Pulmonary artery endothelial cell (primary cell): ENCODE results near the gene ERRFI1. TPM values are rescaled to one million over a fixed set of nuclear protein-coding genes. Genes with fewer than 3 reads are reported as not detected.
A peak's percentile ranks its signal among the peaks of the same experiment; 100 is the strongest.

ENCODE experiments used
- DNase-seq: peaks from one replicate; pipeline ENCODE4 v3.0.0-alpha.2; 2011; ENCODE audit warnings: low read depth, low spot score
- total RNA-seq: library from RNA; depleted of rRNA; stranded (reverse); fragments of >200 nt; gene quantifications from 2 replicates; pipeline ENCODE4 v1.2.3, GENCODE V29; 2014

Gene ERRFI1
- total RNA-seq, 1 donor from 2014 or later, result 51.0 TPM

- no peak for DNase-seq
These were observed 21.9 kb downstream of the ERRFI1 start for GRCh38 chr1:8004113-8004802.

- DNase-seq, result no peak
These were observed 22.5 kb downstream of the ERRFI1 start for GRCh38 chr1:8003438-8004112.

GRCh38 chr1:8002921-8003320 lies 23.2 kb downstream of the ERRFI1 start:
- DNase-seq, result no peak

DNA sequence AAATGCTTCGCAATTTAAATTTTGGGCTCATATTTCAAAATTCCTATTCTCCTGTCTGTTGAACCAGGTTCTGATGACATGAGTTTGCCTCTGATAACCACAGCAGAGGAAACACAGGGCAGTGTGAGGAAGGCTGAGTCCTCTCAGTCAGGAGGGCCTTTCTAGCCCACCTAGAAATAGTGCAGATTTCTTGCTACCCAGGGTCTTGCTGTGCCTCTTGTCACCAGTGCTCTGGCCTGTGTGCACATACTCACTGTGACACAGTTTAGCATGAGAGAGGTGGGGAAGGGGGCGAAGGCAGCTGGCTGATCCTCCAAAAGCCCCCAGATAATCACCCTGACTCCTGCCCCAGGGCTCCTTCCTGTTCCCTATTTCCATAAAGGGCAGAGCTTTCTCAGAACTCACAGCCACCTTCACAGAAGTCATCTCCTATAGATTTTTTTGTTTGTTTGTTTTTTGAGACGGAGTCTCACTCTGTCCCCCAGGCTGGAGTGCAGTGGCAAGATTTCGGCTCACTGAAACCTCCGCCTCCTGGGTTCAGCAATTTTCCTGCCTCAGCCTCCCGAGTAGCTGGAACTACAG lies 23.7 kb downstream of the ERRFI1 start:
- DNase-seq, result no peak

GRCh38 chr1:7995437-7995836 lies 30.7 kb downstream of the ERRFI1 start:
- DNase-seq, result no peak

DNA sequence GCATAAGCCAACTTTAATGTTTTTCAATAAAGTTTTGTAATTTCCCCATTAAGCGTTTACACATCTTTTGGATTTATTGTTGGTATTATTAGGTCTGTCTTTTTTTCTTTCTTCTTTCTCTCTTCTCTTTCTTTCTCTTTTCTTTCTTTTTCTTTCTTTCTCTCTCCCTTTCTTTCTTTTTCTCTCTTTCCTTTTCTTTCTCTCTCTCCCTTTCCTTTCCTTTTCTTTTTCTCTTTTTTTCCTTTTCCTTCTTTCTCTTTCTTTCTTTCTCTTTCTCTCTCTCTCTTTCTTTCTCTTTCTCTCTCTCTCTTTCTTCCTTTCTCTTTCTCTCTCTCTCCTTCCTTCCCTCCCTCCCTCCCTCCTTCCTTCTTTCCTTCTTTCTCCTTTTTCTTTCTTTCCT lies 31.3 kb downstream of the ERRFI1 start:
- DNase-seq, result no peak

DNA sequence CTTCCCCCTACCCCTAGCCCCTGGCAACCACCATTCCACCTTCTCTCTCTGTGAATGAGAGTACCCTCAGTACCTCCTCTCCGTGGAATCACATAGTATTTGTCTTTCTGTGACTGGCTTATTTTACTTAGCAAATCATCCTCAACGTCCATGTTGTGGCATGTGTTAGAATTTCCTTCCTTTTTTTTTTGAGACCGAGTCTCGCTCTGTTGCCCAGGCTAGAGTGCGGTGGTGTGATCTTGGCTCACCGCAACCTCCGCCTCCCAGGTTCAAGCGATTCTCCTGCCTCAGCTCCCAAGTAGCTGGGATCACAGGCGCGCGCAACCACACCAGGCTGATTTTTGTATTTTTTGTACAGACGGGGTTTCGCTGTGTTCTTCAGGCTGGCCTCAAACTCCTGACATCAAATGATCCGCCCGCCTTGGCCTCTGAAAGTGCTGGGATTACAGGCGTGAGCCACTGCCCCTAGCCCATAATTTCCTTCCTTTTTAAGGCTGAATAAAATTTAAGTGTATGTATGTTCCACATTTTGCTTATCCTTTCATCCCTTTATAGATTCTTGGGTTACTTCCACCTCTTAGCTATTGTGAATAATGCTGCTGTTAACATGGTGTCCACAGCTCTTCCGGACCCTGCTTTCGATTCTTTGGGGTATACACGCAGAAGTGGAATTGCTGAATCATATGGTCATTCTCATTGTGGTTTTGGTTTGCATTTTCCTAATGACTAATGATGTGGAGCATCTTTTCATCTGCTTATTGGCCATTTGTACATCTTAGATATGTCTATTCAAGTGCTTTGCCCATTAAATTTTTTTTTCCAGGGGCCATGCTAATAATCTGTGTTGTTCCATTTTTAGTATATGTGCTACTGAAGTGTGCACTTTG lies 32.3 kb downstream of the ERRFI1 start:
- DNase-seq, result no peak

DNA sequence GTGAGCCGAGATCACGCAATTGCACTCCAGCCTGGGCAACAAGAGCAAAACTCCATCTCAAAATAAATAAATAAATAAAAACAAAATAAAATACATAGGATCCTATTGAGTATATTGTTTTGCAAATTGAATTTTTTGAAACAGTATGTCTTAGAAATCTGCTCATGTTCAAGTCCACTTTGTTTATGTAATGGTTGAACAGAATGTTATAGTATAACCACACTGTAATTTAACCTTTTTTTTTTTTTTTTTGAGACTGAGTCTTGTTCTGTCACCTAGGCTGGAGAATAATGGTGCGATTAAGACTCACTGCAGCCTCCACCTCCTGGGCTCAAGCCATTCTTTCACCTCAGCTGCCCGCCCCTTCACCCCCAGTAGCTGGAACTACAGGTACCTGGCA lies 33.2 kb downstream of the ERRFI1 start:
- DNase-seq, result no peak

GRCh38 chr1:7991504-7992440 lies 34.3 kb downstream of the ERRFI1 start:
- no peak for DNase-seq

DNA sequence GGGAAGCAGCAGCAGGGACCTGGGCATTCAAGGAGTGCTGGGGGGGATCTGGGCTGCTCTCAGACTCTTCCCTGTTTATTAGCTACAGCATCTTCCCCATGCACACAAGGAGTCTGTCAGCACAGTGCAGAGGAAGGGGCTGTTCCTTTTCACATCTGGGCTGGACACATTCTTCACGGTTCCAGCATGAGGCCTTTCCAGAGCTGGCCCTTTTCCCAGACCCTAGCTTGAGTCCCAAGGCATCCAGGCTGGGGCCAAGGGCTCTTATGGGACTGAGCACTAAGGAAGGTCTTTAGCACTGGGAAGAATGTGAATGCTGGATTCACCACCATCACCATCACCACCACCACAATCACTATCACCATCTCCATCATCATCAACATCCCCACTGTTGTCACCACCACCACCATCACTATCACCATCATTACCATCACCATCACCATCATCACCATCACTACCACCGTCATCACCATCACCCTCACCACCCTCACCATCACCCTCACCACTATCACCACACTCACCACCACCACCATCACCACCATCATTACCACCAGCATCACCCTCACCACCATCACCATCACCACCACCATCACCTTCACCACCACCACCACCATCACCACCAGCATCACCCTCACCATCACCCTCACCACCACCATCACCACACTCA lies 36.2 kb downstream of the ERRFI1 start:
- DNase-seq, result no peak

GRCh38 chr1:7988576-7988975 lies 37.5 kb downstream of the ERRFI1 start:
- DNase-seq, result no peak

DNA sequence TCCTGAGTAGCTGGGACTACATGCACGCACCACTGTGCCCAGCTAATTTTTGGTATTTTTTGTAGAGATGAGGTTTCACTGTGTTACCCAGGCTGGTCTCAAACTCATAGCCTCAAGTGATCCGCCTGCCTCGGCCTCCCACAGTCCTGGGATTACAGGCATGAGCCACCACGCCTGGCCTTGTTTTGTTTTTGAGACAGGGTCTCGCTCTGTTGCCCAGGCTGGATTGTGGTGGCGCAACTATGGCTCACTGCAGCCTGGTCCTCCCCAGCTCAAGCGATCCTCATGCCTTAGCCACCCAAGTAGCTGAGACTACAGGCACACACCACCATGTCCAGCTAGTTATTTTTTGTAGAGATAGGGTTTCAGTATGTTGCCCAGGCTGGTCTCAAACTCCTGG lies 38.6 kb downstream of the ERRFI1 start:
- no peak for DNase-seq

- DNase-seq, result no peak
These were observed 40.1 kb downstream of the ERRFI1 start for GRCh38 chr1:7985851-7986612.

DNA sequence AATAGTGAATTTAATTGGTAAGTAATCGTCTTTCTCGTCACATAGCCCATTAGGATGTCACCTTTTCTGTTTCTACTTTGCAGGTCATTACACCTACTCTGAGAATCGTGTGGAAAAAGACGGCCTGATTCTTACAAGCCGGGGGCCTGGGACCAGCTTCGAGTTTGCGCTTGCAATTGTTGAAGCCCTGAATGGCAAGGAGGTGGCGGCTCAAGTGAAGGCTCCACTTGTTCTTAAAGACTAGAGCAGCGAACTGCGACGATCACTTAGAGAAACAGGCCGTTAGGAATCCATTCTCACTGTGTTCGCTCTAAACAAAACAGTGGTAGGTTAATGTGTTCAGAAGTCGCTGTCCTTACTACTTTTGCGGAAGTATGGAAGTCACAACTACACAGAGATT lies 41.3 kb downstream of the ERRFI1 start:
- DNase-seq, result no peak

DNA sequence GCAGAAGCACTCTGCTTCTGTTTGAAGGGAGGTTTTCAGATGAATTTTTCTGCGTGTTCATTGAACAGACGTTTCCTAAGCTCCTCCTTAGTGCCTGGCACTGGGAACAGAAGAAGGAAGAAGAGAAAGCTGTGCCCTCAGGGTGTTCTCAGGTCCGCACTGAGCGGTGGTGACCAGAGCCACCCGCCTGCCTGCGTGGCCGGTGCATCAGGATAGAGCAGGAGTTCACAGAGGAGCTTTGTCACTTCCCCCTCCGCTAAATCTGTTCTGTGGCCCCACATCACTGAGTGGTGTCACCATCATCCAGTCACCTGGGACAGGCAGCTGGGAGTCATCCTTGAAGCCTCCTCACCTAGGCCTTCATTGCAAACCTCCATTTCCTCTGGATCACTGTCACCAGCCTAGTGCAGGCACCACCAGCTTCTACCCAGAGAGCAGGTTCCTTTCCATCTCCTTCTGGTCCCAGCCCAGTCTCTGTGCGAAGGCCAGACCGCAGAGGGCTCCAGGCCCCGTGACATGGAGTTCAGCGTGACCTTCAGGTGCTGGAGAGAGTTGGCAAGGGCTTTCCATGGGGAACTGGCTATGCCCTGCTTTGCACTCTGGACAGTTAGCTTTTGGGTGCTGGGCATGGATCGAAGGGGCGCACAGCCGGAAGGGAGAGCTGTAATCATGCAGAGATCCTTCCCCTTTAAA lies 42.9 kb downstream of the ERRFI1 start:
- no peak for DNase-seq

GRCh38 chr1:7980984-7981383 lies 45.1 kb downstream of the ERRFI1 start:
- DNase-seq, result no peak

GRCh38 chr1:7975212-7975865 lies 50.8 kb downstream of the ERRFI1 start:
- DNase-seq, result peak; percentile 44

GRCh38 chr1:7973086-7973485 lies 53.0 kb downstream of the ERRFI1 start:
- no peak for DNase-seq
